AG09309 (cell line): ENCODE measurements around the gene C1orf198.

Experiments used
- DNase-seq: peaks from one replicate; pipeline ENCODE4 v3.0.0-alpha.2; 2010; ENCODE audit warnings: low read depth
- H3K4me3 ChIP-seq: 2 replicates; pipeline ENCODE4 v1.5.1; 2011; ENCODE audit warnings: mild to moderate bottlenecking, low read depth, low read length, moderate library complexity; ENCODE audit not compliant: control insufficient read depth
- TF ChIP-seq, protein P1 (sequence below): IDR thresholded peaks from 2 replicates; pipeline ENCODE4 v1.5.1; 2011; ENCODE audit warnings: mild to moderate bottlenecking, low read depth, low read length, inconsistent platforms; ENCODE audit not compliant: insufficient read depth, control insufficient read depth; ENCODE audit errors: missing control alignments

C1orf198 gene

DNA sequence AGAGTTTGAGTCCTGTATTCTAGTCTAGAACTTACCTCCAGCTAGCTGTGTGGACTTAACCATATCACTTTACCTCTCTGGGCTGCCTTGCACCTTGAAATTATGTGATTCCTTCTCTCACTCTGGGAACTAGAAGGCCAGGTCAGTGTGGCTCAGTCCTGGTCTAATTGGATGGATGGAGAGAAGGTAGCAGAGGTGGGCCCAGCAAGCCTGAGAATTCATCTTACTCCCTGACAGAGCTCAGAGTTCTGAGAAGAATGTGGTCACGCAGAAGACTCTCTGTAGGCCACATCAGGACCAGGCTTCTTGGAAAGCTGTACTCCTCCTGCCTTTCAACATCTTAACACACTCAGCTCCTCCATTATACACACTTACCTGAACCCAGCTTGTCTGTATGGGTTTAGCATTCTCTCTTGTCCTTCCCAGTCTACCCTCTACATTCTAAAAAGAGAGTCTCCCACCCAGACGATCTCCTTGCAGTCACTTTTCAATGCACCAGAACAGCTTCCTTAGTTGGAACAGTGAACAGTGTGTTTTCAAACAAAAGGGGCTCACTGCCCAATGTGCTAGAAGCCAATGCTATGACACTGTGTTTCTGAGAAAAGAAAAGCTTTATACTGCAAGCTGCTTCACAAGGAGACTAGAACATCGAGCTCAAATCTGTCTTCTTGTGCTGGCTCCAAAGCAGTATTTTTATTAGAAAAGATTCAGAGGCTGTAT lies 60.6 kb downstream of the C1orf198 start:
- no peak for DNase-seq
- TF ChIP-seq, protein P1, sequence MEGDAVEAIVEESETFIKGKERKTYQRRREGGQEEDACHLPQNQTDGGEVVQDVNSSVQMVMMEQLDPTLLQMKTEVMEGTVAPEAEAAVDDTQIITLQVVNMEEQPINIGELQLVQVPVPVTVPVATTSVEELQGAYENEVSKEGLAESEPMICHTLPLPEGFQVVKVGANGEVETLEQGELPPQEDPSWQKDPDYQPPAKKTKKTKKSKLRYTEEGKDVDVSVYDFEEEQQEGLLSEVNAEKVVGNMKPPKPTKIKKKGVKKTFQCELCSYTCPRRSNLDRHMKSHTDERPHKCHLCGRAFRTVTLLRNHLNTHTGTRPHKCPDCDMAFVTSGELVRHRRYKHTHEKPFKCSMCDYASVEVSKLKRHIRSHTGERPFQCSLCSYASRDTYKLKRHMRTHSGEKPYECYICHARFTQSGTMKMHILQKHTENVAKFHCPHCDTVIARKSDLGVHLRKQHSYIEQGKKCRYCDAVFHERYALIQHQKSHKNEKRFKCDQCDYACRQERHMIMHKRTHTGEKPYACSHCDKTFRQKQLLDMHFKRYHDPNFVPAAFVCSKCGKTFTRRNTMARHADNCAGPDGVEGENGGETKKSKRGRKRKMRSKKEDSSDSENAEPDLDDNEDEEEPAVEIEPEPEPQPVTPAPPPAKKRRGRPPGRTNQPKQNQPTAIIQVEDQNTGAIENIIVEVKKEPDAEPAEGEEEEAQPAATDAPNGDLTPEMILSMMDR = no peak
- H3K4me3 ChIP-seq = no peak overlapping the region

DNA sequence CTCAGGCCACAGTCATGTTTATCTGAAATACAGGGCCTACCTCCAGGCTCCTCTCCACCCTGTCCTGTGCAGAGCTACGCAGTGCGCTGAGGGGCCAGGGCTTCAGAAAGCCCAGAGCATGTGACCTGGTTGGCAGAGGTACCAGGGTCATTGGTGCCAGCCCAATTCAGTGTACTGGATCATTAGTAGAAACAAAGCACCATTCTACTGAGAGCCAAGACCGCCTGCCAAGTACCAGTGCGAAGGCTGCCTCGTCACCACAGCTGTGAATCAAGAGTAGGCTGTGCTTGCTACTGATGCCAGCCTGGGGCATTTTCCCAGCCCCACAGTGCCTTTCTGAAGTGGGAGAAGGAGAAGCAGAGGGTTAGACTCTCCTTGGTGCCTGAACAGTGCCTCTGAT lies 61.3 kb downstream of the C1orf198 start:
- TF ChIP-seq, protein P1 = no peak
- H3K4me3 ChIP-seq = no peak overlapping the region
- no peak for DNase-seq

DNA sequence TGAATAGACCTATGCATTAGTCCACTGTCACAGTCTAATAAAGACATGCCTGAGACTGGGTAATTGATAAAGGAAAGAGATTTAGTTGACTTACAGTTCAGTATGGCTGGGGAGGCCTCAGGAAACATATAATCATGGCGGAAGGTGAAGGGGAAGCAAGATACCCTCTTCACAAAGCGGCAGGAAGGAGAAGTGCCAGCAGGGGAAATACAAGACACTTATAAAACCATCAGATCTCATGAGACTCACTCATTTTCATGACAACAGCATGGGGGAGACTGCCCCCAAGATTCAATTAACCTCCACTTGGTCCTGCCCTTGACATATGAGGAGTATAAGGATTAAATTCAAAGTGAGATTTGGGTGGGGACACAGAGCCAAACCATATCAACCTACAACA lies 61.8 kb downstream of the C1orf198 start:
- TF ChIP-seq, protein P1 = no peak
- DNase-seq = no peak
- H3K4me3 ChIP-seq = no peak overlapping the region

DNA sequence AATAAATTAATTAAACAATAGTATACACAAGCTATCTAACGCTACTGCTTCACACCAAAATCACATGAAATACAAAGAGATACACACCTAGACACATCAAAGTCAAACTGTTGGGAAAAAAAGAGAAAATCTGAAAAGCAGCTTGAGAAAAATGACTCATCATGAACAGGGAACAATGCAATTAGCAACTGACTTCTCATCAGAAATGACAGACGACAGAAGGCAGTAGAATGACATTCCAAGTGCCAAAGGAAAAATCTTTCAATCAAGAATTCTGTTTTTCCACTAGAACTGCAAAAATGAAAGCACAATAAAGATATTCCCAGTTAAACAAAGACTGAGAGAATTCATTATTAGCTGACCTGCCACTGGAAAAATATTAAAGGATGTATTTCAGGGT lies 63.9 kb downstream of the C1orf198 start:
- TF ChIP-seq, protein P1 = no peak
- H3K4me3 ChIP-seq = no peak overlapping the region
- no peak for DNase-seq

- no peak overlapping the region for H3K4me3 ChIP-seq
- no peak for DNase-seq
- TF ChIP-seq, protein P1 = no peak
Measured at GRCh38 chr1:230800891-230801840, 67.2 kb downstream of the C1orf198 start.

DNA sequence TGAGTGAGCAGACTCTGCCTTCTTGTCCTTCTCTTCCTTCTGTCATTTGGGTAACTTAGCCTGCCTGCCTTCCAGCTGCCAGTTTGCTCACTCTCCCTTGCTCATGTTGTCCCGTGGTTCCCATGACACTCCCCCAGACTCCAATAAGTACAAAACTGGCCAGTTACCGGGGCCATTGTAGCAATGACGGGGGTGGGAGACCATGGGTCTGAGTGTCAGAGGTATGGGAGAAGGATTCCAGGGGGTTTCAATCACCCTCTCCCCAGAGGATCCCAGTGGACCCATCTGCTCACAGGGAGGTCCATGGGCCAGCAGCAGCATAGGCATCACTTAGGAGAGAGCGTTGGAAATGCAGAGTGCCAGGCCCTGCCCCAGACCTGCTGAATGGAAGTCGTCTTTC lies 69.8 kb downstream of the C1orf198 start:
- no peak overlapping the region for H3K4me3 ChIP-seq
- no peak for DNase-seq
- TF ChIP-seq, protein P1 = no peak
